CD14-positive monocyte (primary cell): ENCODE results near the gene DMPK. TPM values are rescaled to one million over a fixed set of nuclear protein-coding genes. Genes with fewer than 3 reads are reported as not detected.
A peak's percentile ranks its signal among the peaks of the same experiment; 100 is the strongest.

Source experiments
- DNase-seq, 3 donors: peaks; one replicate each; pipeline ENCODE4 v3.0.0-alpha.2; 2011 to 2022
- H2AFZ ChIP-seq: 2 replicates; pipeline ENCODE4 v1.6.0; 2012; ENCODE audit warnings: mild to moderate bottlenecking, low read depth, low read length, inconsistent platforms; ENCODE audit not compliant: insufficient read depth, poor library complexity, severe bottlenecking
- H3K27ac ChIP-seq, 2 donors: 1 replicate in 1 of 2; 2 replicates in 1 of 2; pipeline ENCODE4 v1.5.1; 2012 to 2013; ENCODE audit warnings: low read length in 2 of 2, control low read depth in 1 of 2, inconsistent platforms in 1 of 2, low read depth in 1 of 2, mild to moderate bottlenecking in 1 of 2
- H3K27me3 ChIP-seq, 2 donors: one replicate each; pipeline versions ENCODE4 v1.6.0 to v1.6.1; 2011 to 2013; ENCODE audit warnings: low read length in 2 of 2; ENCODE audit not compliant: control insufficient read depth in 2 of 2, insufficient read depth in 2 of 2
- H3K36me3 ChIP-seq, 2 donors: replicated peaks in 1 of 2; 1 replicate in 1 of 2; 2 replicates in 1 of 2; pipeline versions ENCODE4 v1.5.1 to v1.6.1; 2012 to 2013; ENCODE audit warnings: low read length in 2 of 2, control low read depth in 1 of 2, inconsistent platforms in 1 of 2, mild to moderate bottlenecking in 1 of 2; ENCODE audit not compliant: insufficient read depth in 2 of 2, control insufficient read depth in 1 of 2
- H3K4me1 ChIP-seq, 2 donors: 1 replicate in 1 of 2; 2 replicates in 1 of 2; pipeline versions ENCODE4 v1.5.1 to v1.6.1; 2012 to 2013; ENCODE audit warnings: low read length in 2 of 2, control low read depth in 1 of 2, inconsistent platforms in 1 of 2, mild to moderate bottlenecking in 1 of 2, moderate library complexity in 1 of 2; ENCODE audit not compliant: insufficient read depth in 2 of 2, control insufficient read depth in 1 of 2
- H3K4me2 ChIP-seq: replicated peaks from 2 replicates; pipeline ENCODE3; 2012; ENCODE audit warnings: low read length, moderate library complexity, mild to moderate bottlenecking; ENCODE audit not compliant: poor library complexity, severe bottlenecking; ENCODE audit errors: extremely low read depth
- H3K4me3 ChIP-seq, 3 experiments: fragments of 200-600 bp in 1 of 3; sonication (generic) in 1 of 3; replicated peaks in 1 of 3; 1 replicate in 2 of 3; 2 replicates in 1 of 3; pipeline ENCODE4 v1.5.1; 2011 to 2013; ENCODE audit warnings: low read length in 3 of 3, mild to moderate bottlenecking in 3 of 3, control low read depth in 2 of 3, low read depth in 2 of 3, inconsistent platforms in 1 of 3, moderate library complexity in 1 of 3
- H3K79me2 ChIP-seq: 2 replicates; pipeline ENCODE4 v1.6.0; 2012; ENCODE audit warnings: mild to moderate bottlenecking, control low read depth, inconsistent platforms, low read length, moderate library complexity; ENCODE audit not compliant: insufficient read depth
- H3K9ac ChIP-seq: 2 replicates; pipeline ENCODE4 v1.6.0; 2017; ENCODE audit warnings: low read length, mild to moderate bottlenecking; ENCODE audit not compliant: insufficient read depth, poor library complexity, severe bottlenecking
- H3K9me3 ChIP-seq, 2 donors: replicated peaks in 1 of 2; 1 replicate in 1 of 2; 2 replicates in 1 of 2; pipeline versions ENCODE4 v1.5.1 to v1.6.1; 2012 to 2013; ENCODE audit warnings: low read length in 2 of 2, control low read depth in 1 of 2; ENCODE audit not compliant: control insufficient read depth in 1 of 2, insufficient read depth in 1 of 2
- H4K20me1 ChIP-seq: 2 replicates; pipeline ENCODE4 v1.6.0; 2012; ENCODE audit warnings: mild to moderate bottlenecking, low read length, control low read depth, moderate library complexity; ENCODE audit not compliant: insufficient read depth
- H3K27ac Mint-ChIP-seq, 7 donors: one replicate each; pipeline ENCODE4 v1.8.0; 2020; ENCODE audit warnings: mild to moderate bottlenecking in 7 of 7, mixed read lengths in 7 of 7, moderate library complexity in 6 of 7, inconsistent platforms in 2 of 7
- H3K27me3 Mint-ChIP-seq, 3 donors: one replicate each; pipeline ENCODE4 v1.8.0; 2021 to 2022; ENCODE audit warnings: low read depth in 3 of 3, mild to moderate bottlenecking in 3 of 3, mixed read lengths in 3 of 3, moderate library complexity in 3 of 3, inconsistent platforms in 1 of 3
- H3K36me3 Mint-ChIP-seq, 2 donors: one replicate each; pipeline ENCODE4 v1.8.0; 2020; ENCODE audit warnings: mixed read lengths in 2 of 2, inconsistent platforms in 1 of 2, mild to moderate bottlenecking in 1 of 2
- H3K4me1 Mint-ChIP-seq: one replicate; pipeline ENCODE4 v1.8.0; 2020; ENCODE audit warnings: mild to moderate bottlenecking, mixed read lengths
- H3K4me3 Mint-ChIP-seq, 2 donors: one replicate each; pipeline ENCODE4 v1.8.0; 2020; ENCODE audit warnings: mild to moderate bottlenecking in 2 of 2, mixed read lengths in 2 of 2, moderate library complexity in 1 of 2
- H3K9me3 Mint-ChIP-seq, 7 donors: one replicate each; pipeline ENCODE4 v1.8.0; 2020 to 2022; ENCODE audit warnings: mixed read lengths in 7 of 7, mild to moderate bottlenecking in 6 of 7, moderate library complexity in 6 of 7, inconsistent platforms in 2 of 7
- WGBS: methylation state at CpG from one replicate; pipeline ENCODE4 v1.1.5; 2013; ENCODE audit warnings: missing lambda C conversion rate; ENCODE audit not compliant: insufficient coverage; 5-methylcytosine and 5-hydroxymethylcytosine counted together
- intact Hi-C, 2 donors: fragments of 100-400 bp; cut with micrococcal nuclease; formaldehyde crosslinking; loops; one replicate each; pipeline versions ENCODE4 v1.15.0 to v1.15.1; 2023
- polyA plus RNA-seq, 3 donors: library from polyadenylated mRNA; depleted of rRNA in 1 of 3; unstranded in 2 of 3; stranded (reverse) in 1 of 3; fragments of 300-500 nt in 2 of 3; fragments of >200 nt in 1 of 3; fragmentation: Illumina TruSeq in 2 of 3; gene quantifications; 1 replicate in 2 of 3; 2 replicates in 1 of 3; pipeline ENCODE4 v1.2.3, GENCODE V29; 2012 to 2021
- TF ChIP-seq, protein P1 (sequence below): fragments of 200-600 bp; IDR thresholded peaks from one replicate; pipeline ENCODE4 v1.8.0; 2022; ENCODE audit warnings: antibody characterized with exemption, mild to moderate bottlenecking

The DMPK gene
- polyA plus RNA-seq, 3 donors = 0.17 to 3.8 TPM; not detected in 1

DNA sequence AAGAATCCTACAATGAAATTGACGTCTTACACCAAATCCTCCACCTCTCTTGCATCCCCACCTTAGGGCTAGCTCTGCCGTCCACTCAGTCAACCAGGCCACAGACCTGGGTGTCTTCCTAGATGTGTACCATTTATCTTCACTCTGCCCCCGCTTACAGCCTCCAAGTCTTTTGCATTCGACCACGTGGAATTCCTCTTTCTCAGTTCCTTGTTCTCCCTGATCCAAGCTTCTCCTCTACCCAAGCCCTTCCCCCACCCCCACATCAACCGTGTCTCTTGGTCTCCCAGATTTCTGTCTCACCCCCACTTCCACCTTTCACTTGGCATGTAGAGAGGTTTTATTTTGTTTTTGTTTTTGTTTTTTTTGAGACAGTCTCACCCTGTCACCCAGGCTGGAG lies 11.6 kb upstream of the DMPK start:
- Mint-ChIP-seq H3K4me3 (peak overlapping the region in 1 of 2 donors; percentile 94), H3K4me1 (peaks cover 34% of the 10 kb centered on the region), H3K27me3 (peaks cover 85 to 91% (median 91%) of the 10 kb centered on the region in 3 donors), H3K9me3 (peaks cover 6 to 55% (median 32%) of the 10 kb centered on the region in 7 donors), H3K27ac (peak overlapping the region in 3 of 7 donors; percentile 8 to 83 (median 75)), H3K36me3 (peaks cover 14 to 19% of the 10 kb centered on the region in 2 donors)
- H4K20me1 ChIP-seq = peaks cover 57% of the 10 kb centered on the region
- no peaks in the 10 kb centered on the region for H3K36me3 ChIP-seq
- TF ChIP-seq, protein P1, sequence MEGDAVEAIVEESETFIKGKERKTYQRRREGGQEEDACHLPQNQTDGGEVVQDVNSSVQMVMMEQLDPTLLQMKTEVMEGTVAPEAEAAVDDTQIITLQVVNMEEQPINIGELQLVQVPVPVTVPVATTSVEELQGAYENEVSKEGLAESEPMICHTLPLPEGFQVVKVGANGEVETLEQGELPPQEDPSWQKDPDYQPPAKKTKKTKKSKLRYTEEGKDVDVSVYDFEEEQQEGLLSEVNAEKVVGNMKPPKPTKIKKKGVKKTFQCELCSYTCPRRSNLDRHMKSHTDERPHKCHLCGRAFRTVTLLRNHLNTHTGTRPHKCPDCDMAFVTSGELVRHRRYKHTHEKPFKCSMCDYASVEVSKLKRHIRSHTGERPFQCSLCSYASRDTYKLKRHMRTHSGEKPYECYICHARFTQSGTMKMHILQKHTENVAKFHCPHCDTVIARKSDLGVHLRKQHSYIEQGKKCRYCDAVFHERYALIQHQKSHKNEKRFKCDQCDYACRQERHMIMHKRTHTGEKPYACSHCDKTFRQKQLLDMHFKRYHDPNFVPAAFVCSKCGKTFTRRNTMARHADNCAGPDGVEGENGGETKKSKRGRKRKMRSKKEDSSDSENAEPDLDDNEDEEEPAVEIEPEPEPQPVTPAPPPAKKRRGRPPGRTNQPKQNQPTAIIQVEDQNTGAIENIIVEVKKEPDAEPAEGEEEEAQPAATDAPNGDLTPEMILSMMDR = no peak
- peaks cover 6 to 16% of the 10 kb centered on the region in 2 donors for H3K9me3 ChIP-seq
- H3K4me2 ChIP-seq = no peak overlapping the region
- no peak overlapping the region for H3K4me3 ChIP-seq
- DNase-seq = peak in 1 of 3 donors; percentile 33
- H3K27me3 ChIP-seq = peaks cover 53 to 77% of the 10 kb centered on the region in 2 donors
- no peak overlapping the region for H3K9ac ChIP-seq
- WGBS = 16% methylated on average over 4 of the region's 6 CpGs
- no peak overlapping the region for H3K27ac ChIP-seq
- H3K4me1 ChIP-seq = peaks cover 35 to 41% of the 10 kb centered on the region in 2 donors
- no peak overlapping the region for H2AFZ ChIP-seq
- intact Hi-C loops = no loop called here
- no peaks in the 10 kb centered on the region for H3K79me2 ChIP-seq

DNA sequence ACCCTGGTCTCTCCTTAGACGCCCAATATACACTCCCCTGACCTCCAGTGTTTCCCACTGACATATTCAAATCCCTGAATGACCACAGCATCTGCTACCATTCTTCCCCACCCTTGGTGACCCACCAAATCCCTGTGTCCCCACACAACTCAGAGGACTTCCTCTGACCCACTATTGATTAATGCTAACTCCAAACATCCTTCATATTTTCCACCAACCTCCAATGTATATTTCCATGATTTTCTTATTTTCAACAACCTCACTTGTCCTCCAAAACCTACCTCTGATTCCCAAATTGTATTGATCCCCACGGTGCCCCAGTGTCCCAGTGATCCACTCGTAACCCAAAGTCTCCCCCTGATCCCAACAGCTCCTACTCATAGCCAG lies 10.9 kb upstream of the DMPK start:
- peaks cover 85 to 91% (median 91%) of the 10 kb centered on the region in 3 donors for H3K27me3 Mint-ChIP-seq
- Histone ChIP-seq H3K9me3 (peaks cover 6 to 22% of the 10 kb centered on the region in 2 donors), H3K9ac (no peak overlapping the region), H3K4me1 (peaks cover 35 to 41% of the 10 kb centered on the region in 2 donors), H3K4me3 (peak overlapping the region in 1 of 3 experiments; percentile 35), H3K36me3 (no peaks in the 10 kb centered on the region), H2AFZ (no peak overlapping the region), H3K4me2 (peak overlapping the region; percentile 70), H4K20me1 (peaks cover 64% of the 10 kb centered on the region), H3K27ac (no peak overlapping the region), H3K27me3 (peaks cover 60 to 80% of the 10 kb centered on the region in 2 donors), H3K79me2 (no peaks in the 10 kb centered on the region)
- intact Hi-C loops = no loop called here
- peaks cover 33% of the 10 kb centered on the region for H3K4me1 Mint-ChIP-seq
- peak overlapping the region in 3 of 7 donors; percentile 60 to 80 (median 79) for H3K27ac Mint-ChIP-seq
- H3K9me3 Mint-ChIP-seq = peaks cover 6 to 54% (median 28%) of the 10 kb centered on the region in 7 donors
- TF ChIP-seq, protein P1 = no peak
- H3K4me3 Mint-ChIP-seq = peak overlapping the region; percentile 65 to 94
- peaks cover 20 to 24% of the 10 kb centered on the region in 2 donors for H3K36me3 Mint-ChIP-seq
- WGBS = 50% methylated on average over 3 of the region's 3 CpGs
- no peak for DNase-seq
